GM12892 (cell line): ENCODE results near the gene PLA2G4C.

Experiments
- POLR2A ChIP-seq: IDR thresholded peaks from 2 replicates; pipeline ENCODE4 v1.6.1; 2011; ENCODE audit warnings: low read depth, low read length, control low read depth
- POLR2AphosphoS5 ChIP-seq: IDR thresholded peaks from 2 replicates; pipeline ENCODE4 v1.6.1; 2011; ENCODE audit warnings: low read depth, low read length, control low read depth
- TAF1 ChIP-seq: IDR thresholded peaks from 2 replicates; pipeline ENCODE4 v1.6.1; 2011; ENCODE audit warnings: low read depth, mild to moderate bottlenecking, control low read depth, low read length, borderline replicate concordance

DNA sequence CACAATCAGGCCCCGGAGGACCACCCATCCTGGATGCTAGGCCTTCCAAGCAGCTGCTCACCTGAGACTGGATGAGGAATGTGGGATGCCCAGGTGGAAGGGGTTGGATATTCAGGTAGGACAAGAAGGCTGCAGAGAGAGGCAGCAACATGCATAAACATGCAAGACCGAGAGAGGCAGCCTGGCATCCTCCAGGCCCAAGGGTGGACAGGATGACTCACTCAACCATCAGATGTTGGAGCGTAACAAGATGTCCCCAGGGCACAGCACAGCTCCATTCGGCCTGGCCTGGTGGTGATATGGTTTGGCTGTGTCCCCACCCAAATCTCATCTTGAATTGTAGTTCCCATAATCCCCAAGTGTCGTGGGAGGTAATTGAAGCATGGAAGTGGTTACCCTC lies 56.8 kb downstream of the PLA2G4C start:
- TF ChIP-seq POLR2AphosphoS5 (no peak), TAF1 (no peak), POLR2A (no peak)
